OCI-LY1 (cell line): ENCODE results near the gene MEIOB.

Experiments
- H2AFZ ChIP-seq: fragments of 200-600 bp; sonication (generic), shearing (Covaris generic); 2 replicates; pipeline ENCODE4 v1.6.0; 2014; ENCODE audit warnings: antibody characterized with exemption, mild to moderate bottlenecking, low read length
- H3F3A ChIP-seq: fragments of 200-600 bp; sonication (generic), shearing (Covaris generic); 2 replicates; pipeline ENCODE4 v1.6.0; 2014; ENCODE audit warnings: mild to moderate bottlenecking, antibody characterized with exemption, low read length, moderate library complexity; ENCODE audit not compliant: insufficient read depth
- H3K27ac ChIP-seq: fragments of 200-600 bp; sonication (generic); 2 replicates; pipeline ENCODE4 v1.5.1; 2014; ENCODE audit warnings: low read length, mixed run types, mild to moderate bottlenecking, low read depth; ENCODE audit not compliant: poor library complexity, severe bottlenecking
- H3K27me3 ChIP-seq: fragments of 200-600 bp; sonication (generic); 2 replicates; pipeline ENCODE4 v1.6.0; 2014; ENCODE audit warnings: antibody characterized with exemption, mild to moderate bottlenecking, low read length, moderate library complexity; ENCODE audit not compliant: insufficient read depth
- H3K36me3 ChIP-seq: fragments of 200-600 bp; sonication (generic); 2 replicates; pipeline ENCODE4 v1.6.1; 2014; ENCODE audit warnings: mild to moderate bottlenecking, antibody characterized with exemption, low read length, moderate library complexity, mixed read lengths; ENCODE audit not compliant: insufficient read depth
- H3K4me1 ChIP-seq: fragments of 200-600 bp; sonication (generic); 2 replicates; pipeline ENCODE4 v1.5.1; 2014; ENCODE audit warnings: mild to moderate bottlenecking, low read length, moderate library complexity; ENCODE audit not compliant: insufficient read depth, severe bottlenecking
- H3K4me2 ChIP-seq: fragments of 200-600 bp; sonication (generic), shearing (Covaris generic); 2 replicates; pipeline ENCODE4 v1.6.1; 2014; ENCODE audit warnings: low read length
- H3K4me3 ChIP-seq: fragments of 200-600 bp; sonication (generic); 2 replicates; pipeline ENCODE4 v1.5.1; 2014; ENCODE audit warnings: low read length, low read depth, mild to moderate bottlenecking, mixed read lengths; ENCODE audit not compliant: poor library complexity, severe bottlenecking
- H3K79me2 ChIP-seq: fragments of 200-600 bp; shearing (Covaris generic); 2 replicates; pipeline ENCODE4 v1.6.1; 2016; ENCODE audit warnings: mixed run types, low read length, mixed read lengths; ENCODE audit not compliant: insufficient read depth
- H3K9ac ChIP-seq: fragments of 200-600 bp; sonication (generic), shearing (Covaris generic); 2 replicates; pipeline ENCODE4 v1.6.1; 2014; ENCODE audit warnings: mild to moderate bottlenecking, low read length, mixed read lengths
- H3K9me2 ChIP-seq: fragments of 200-600 bp; sonication (generic), shearing (Covaris generic); 2 replicates; pipeline ENCODE4 v1.6.1; 2014; ENCODE audit warnings: low read depth, mild to moderate bottlenecking, low read length, mixed read lengths
- H3K9me3 ChIP-seq: fragments of 200-600 bp; shearing (Covaris generic); 2 replicates; pipeline ENCODE4 v1.6.1; 2014; ENCODE audit warnings: low read length, mixed read lengths
- H4K20me1 ChIP-seq: fragments of 200-600 bp; sonication (generic), shearing (Covaris generic); 2 replicates; pipeline ENCODE4 v1.6.0; 2016; ENCODE audit warnings: mild to moderate bottlenecking, low read length; ENCODE audit not compliant: insufficient read depth
- CTCF ChIP-seq: fragments of 200-600 bp; sonication (generic), shearing (Covaris generic); IDR thresholded peaks from 2 replicates; pipeline ENCODE4 v1.5.1; 2017; ENCODE audit warnings: mild to moderate bottlenecking, antibody characterized with exemption, low read length, moderate library complexity, mixed read lengths
- EZH2 ChIP-seq: fragments of 200-600 bp; sonication (generic), shearing (Covaris generic); IDR thresholded peaks from 2 replicates; pipeline ENCODE4 v1.8.0; 2017; ENCODE audit warnings: borderline replicate concordance, mixed run types, mild to moderate bottlenecking, antibody characterized with exemption, low read length, moderate library complexity, mixed read lengths

Gene MEIOB

GRCh38 chr16:1917056-1917664 is 45.2 kb upstream of the MEIOB start:
- Histone ChIP-seq H3K27me3 (peaks cover 3% of the 10 kb centered on the region; the same call in 1 of the 2 replicates), H4K20me1 (no peaks in the 10 kb centered on the region), H3K9me3 (no peaks in the 10 kb centered on the region), H3F3A (no peaks in the 10 kb centered on the region), H3K4me3 (no peak overlapping the region), H3K9me2 (no peaks in the 10 kb centered on the region), H3K4me1 (no peaks in the 10 kb centered on the region), H3K4me2 (no peak overlapping the region), H3K9ac (no peak overlapping the region), H3K36me3 (no peaks in the 10 kb centered on the region), H3K27ac (no peak overlapping the region), H2AFZ (no peak overlapping the region), H3K79me2 (no peaks in the 10 kb centered on the region)
- TF ChIP-seq CTCF, result no peak
- TF ChIP-seq EZH2, result no peak

- Histone ChIP-seq H2AFZ (no peak overlapping the region), H3K9me3 (no peaks in the 10 kb centered on the region), H3F3A (no peaks in the 10 kb centered on the region), H3K4me2 (no peak overlapping the region), H3K4me3 (no peak overlapping the region), H3K36me3 (no peaks in the 10 kb centered on the region), H3K9ac (no peak overlapping the region), H3K79me2 (no peaks in the 10 kb centered on the region), H3K4me1 (no peaks in the 10 kb centered on the region), H4K20me1 (no peaks in the 10 kb centered on the region), H3K27ac (no peak overlapping the region), H3K27me3 (peaks cover 3% of the 10 kb centered on the region; the same call in 1 of the 2 replicates), H3K9me2 (no peaks in the 10 kb centered on the region)
- TF ChIP-seq EZH2 (no peak), CTCF (no peak)
Measured at GRCh38 chr16:1916640-1916990, 44.7 kb upstream of the MEIOB start.

- Histone ChIP-seq H3K9me3 (no peaks in the 10 kb centered on the region), H3K4me1 (no peaks in the 10 kb centered on the region), H3K79me2 (no peaks in the 10 kb centered on the region), H3K4me3 (no peak overlapping the region), H3K4me2 (no peak overlapping the region), H2AFZ (no peak overlapping the region), H3F3A (no peaks in the 10 kb centered on the region), H4K20me1 (no peaks in the 10 kb centered on the region), H3K36me3 (no peaks in the 10 kb centered on the region), H3K9me2 (no peaks in the 10 kb centered on the region), H3K27me3 (peaks cover 3% of the 10 kb centered on the region; the same call in 1 of the 2 replicates), H3K27ac (no peak overlapping the region), H3K9ac (no peak overlapping the region)
- TF ChIP-seq EZH2, result no peak
Measured at GRCh38 chr16:1915732-1916639, 44.0 kb upstream of the MEIOB start.
